PC-3 (cell line): ENCODE data around the gene SCAPER. TPM values are rescaled to one million over a fixed set of nuclear protein-coding genes. Genes with fewer than 3 reads are reported as not detected.

ENCODE experiments used
- ATAC-seq: fragments of 200-7000 bp; cut with Tn5 transposase; 2 replicates; pipeline ENCODE4 v1.9.1; 2020; ENCODE audit warnings: mild to moderate bottlenecking, moderate library complexity
- BruUV-seq: library from RNA; stranded (reverse); fragments of 400-500 nt; replicated peaks from 2 replicates; lab custom pipeline; 2021; lab: Mats Ljungman, UMichigan
- CTCF ChIA-PET: fragments of 300-600 bp; sonication (Branson Sonifier 250); formaldehyde crosslinking; loops from one replicate; lab custom pipeline; 2022; ENCODE audit warnings: antibody characterized with exemption; lab: Charles Lee
- POLR2A ChIA-PET: fragments of 300-600 bp; sonication (Branson Sonifier 250); formaldehyde crosslinking; loops from one replicate; lab custom pipeline; 2022; ENCODE audit warnings: antibody characterized with exemption; ENCODE audit not compliant: unreplicated experiment; lab: Charles Lee
- DNase-seq: peaks from one replicate; pipeline ENCODE4 v3.0.0-alpha.2; 2015
- H2AFZ ChIP-seq: fragments of 300-600 bp; sonication (generic); 2 replicates; pipeline ENCODE4 v1.6.0; 2016; ENCODE audit warnings: antibody characterized with exemption, low read length
- H3F3A ChIP-seq: fragments of 300-600 bp; sonication (generic); one replicate; pipeline ENCODE4 v1.6.0; 2017; ENCODE audit warnings: antibody characterized with exemption, low read length, control low read depth, mild to moderate bottlenecking; ENCODE audit not compliant: unreplicated experiment
- H3K27ac ChIP-seq: fragments of 300-600 bp; sonication (generic); 2 replicates; pipeline ENCODE4 v1.5.1; 2016; ENCODE audit warnings: mild to moderate bottlenecking, low read length
- H3K27me3 ChIP-seq: fragments of 300-600 bp; sonication (generic); 2 replicates; pipeline ENCODE4 v1.6.1; 2016; ENCODE audit warnings: low read length, mixed read lengths
- H3K36me3 ChIP-seq: fragments of 300-600 bp; sonication (generic); 2 replicates; pipeline ENCODE4 v1.6.1; 2016; ENCODE audit warnings: low read depth, mixed run types, low read length, mixed read lengths
- H3K4me1 ChIP-seq: fragments of 300-600 bp; sonication (generic); 2 replicates; pipeline ENCODE4 v1.5.1; 2016; ENCODE audit warnings: low read length; ENCODE audit not compliant: insufficient read depth
- H3K4me2 ChIP-seq: fragments of 300-600 bp; sonication (generic); 2 replicates; pipeline ENCODE4 v1.6.0; 2016; ENCODE audit warnings: low read length
- H3K4me3 ChIP-seq: fragments of 300-600 bp; sonication (generic); 2 replicates; pipeline ENCODE4 v1.5.1; 2016; ENCODE audit warnings: mild to moderate bottlenecking, low read length, mixed read lengths
- H3K79me2 ChIP-seq: fragments of 300-600 bp; sonication (generic); 2 replicates; pipeline ENCODE4 v1.6.1; 2017; ENCODE audit warnings: low read length, mixed read lengths
- H3K9ac ChIP-seq: fragments of 300-600 bp; sonication (generic); 2 replicates; pipeline ENCODE4 v1.6.0; 2016; ENCODE audit warnings: mild to moderate bottlenecking, low read length
- H3K9me2 ChIP-seq: fragments of 300-600 bp; sonication (generic); replicated peaks from 2 replicates; pipeline ENCODE4 v1.6.1; 2016; ENCODE audit warnings: mixed run types, low read length, mixed read lengths
- H3K9me3 ChIP-seq: fragments of 300-600 bp; sonication (generic); 2 replicates; pipeline ENCODE4 v1.6.1; 2016; ENCODE audit warnings: low read length, mixed read lengths
- H4K20me1 ChIP-seq: fragments of 300-600 bp; sonication (generic); 2 replicates; pipeline ENCODE4 v1.6.1; 2016; ENCODE audit warnings: low read length, mixed read lengths
- EZH2 ChIP-seq: fragments of 300-600 bp; sonication (generic); IDR thresholded peaks from one replicate; pipeline ENCODE4 v1.6.1; 2017; ENCODE audit warnings: antibody characterized with exemption, mild to moderate bottlenecking, low read length; ENCODE audit not compliant: unreplicated experiment
- EZH2phosphoT487 ChIP-seq: fragments of 300-600 bp; sonication (generic); IDR thresholded peaks from 2 replicates; pipeline ENCODE4 v1.6.1; 2018; ENCODE audit warnings: mild to moderate bottlenecking, antibody characterized with exemption, low read length, borderline replicate concordance
- intact Hi-C: fragments of 100-400 bp; cut with micrococcal nuclease; formaldehyde crosslinking; loops from 2 replicates; pipeline ENCODE4 v1.9.0; 2023
- total RNA-seq: library from RNA; depleted of rRNA; stranded (reverse); fragments of >200 nt; gene quantifications from 2 replicates; pipeline ENCODE4 v1.2.3, GENCODE V29; 2014
- TF ChIP-seq, protein P1 (sequence below): fragments of 300-600 bp; sonication (generic); conservative IDR thresholded peaks from 2 replicates; pipeline ENCODE4 v1.5.1; 2017; ENCODE audit warnings: antibody characterized with exemption, low read depth, mild to moderate bottlenecking, low read length

SCAPER gene
- total RNA-seq, 1 experiment from 2014 or later = 6.0 TPM

DNA sequence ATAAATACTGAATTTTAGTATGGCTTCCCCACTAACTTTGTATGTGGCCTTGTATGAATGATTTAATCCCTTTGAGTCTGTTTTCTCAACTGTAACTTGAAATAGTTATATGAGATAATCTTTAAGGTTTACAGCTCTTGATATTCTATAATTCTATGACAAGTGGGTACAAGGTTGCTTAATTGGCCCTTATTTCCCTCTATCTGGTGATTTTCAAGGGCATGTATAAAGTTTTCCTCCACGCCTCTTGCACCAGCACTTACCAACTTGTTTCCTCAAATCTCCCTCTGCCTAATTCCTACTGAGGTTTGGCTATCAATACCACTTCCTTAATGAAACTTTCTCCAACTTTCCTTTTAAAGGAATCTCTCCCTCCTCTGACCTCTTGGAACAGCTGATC lies 455.7 kb downstream of the SCAPER start:
- H3K9ac ChIP-seq = no peak overlapping the region
- no peak overlapping the region for H3K4me2 ChIP-seq
- H3K36me3 ChIP-seq = no peaks in the 10 kb centered on the region
- no peak overlapping the region for H3K27ac ChIP-seq
- ATAC-seq (no peak), DNase-seq (no peak)
- H4K20me1 ChIP-seq = no peaks in the 10 kb centered on the region
- H3K27me3 ChIP-seq = no peaks in the 10 kb centered on the region
- no peaks in the 10 kb centered on the region for H3K79me2 ChIP-seq
- BruUV-seq = no TSS peak
- H3F3A ChIP-seq = no peaks in the 10 kb centered on the region
- H3K4me1 ChIP-seq = no peaks in the 10 kb centered on the region
- no peak overlapping the region for H3K4me3 ChIP-seq
- H3K9me3 ChIP-seq = no peaks in the 10 kb centered on the region
- intact Hi-C loops = no loop called here
- TF ChIP-seq, protein P1, sequence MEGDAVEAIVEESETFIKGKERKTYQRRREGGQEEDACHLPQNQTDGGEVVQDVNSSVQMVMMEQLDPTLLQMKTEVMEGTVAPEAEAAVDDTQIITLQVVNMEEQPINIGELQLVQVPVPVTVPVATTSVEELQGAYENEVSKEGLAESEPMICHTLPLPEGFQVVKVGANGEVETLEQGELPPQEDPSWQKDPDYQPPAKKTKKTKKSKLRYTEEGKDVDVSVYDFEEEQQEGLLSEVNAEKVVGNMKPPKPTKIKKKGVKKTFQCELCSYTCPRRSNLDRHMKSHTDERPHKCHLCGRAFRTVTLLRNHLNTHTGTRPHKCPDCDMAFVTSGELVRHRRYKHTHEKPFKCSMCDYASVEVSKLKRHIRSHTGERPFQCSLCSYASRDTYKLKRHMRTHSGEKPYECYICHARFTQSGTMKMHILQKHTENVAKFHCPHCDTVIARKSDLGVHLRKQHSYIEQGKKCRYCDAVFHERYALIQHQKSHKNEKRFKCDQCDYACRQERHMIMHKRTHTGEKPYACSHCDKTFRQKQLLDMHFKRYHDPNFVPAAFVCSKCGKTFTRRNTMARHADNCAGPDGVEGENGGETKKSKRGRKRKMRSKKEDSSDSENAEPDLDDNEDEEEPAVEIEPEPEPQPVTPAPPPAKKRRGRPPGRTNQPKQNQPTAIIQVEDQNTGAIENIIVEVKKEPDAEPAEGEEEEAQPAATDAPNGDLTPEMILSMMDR = no peak
- TF ChIP-seq EZH2phosphoT487 (no peak), EZH2 (no peak)
- no peak overlapping the region for H2AFZ ChIP-seq
- ChIA-PET POLR2A (no interaction called here), CTCF (no interaction called here)
- no peaks in the 10 kb centered on the region for H3K9me2 ChIP-seq

DNA sequence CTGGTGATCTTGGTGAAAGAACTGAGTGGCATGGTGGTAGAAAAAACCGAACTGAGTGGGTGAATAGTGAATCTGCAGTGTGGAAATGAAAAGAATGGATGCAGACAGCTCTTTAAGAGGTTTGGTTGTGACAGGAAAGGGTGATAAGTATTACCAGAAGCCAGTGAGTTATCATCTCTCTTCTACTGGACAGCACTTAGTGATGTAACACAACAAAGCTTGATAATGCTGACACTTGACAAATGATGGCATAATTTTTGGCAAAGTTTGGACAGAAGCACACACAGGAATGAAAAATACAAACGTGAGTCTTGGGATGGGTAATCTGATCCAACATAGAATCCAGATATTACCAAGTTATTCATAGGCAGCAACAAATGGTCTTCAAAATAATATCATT lies 456.4 kb downstream of the SCAPER start:
- Histone ChIP-seq H3K9me2 (no peaks in the 10 kb centered on the region), H2AFZ (no peak overlapping the region), H3K4me2 (no peak overlapping the region), H3K4me3 (no peak overlapping the region), H3K27me3 (no peaks in the 10 kb centered on the region), H3K79me2 (no peaks in the 10 kb centered on the region), H3K9ac (no peak overlapping the region), H4K20me1 (no peaks in the 10 kb centered on the region), H3K36me3 (no peaks in the 10 kb centered on the region), H3K4me1 (no peaks in the 10 kb centered on the region), H3F3A (no peaks in the 10 kb centered on the region), H3K9me3 (no peaks in the 10 kb centered on the region), H3K27ac (no peak overlapping the region)
- CTCF ChIA-PET = no interaction called here
- ATAC-seq = no peak
- POLR2A ChIA-PET = no interaction called here
- intact Hi-C loops = no loop called here
- TF ChIP-seq EZH2 (no peak), EZH2phosphoT487 (no peak)
- TF ChIP-seq, protein P1 = no peak
- BruUV-seq = no TSS peak
- no peak for DNase-seq

DNA sequence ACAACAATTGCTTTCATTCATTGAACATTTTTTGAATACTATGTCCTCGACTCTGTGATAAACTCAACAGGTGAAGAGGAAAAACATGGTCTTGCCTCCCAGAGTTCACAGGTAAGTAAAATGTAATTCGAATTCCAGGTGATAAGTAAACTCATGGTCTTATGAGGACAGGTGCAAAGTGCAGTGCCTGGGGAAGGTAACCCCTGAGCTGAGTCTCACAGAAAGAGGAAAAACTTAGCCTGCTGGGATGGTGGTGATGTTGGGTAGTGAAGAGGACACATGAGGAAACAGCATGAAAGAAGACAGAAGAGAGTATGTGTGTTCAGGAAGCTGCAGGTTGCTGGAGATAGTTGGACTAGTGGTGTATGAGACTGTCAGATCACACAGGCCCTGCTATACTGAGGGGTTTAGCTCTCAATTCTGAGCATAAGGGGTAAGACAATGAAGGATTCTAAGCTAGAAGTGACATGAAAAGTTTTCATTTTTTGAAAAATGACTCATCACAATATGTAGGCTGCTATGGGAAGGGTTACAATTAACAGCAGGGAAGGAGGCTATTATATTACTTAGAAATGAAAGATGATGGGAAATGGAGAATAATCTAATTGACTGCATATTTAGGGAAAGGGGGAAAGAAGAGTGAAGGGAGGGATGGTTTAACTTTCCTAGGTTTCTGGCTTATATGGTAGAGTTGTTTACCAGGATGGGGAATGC lies 457.3 kb downstream of the SCAPER start:
- no peak for ATAC-seq
- Histone ChIP-seq H3K4me3 (no peak overlapping the region), H3K4me1 (no peaks in the 10 kb centered on the region), H2AFZ (no peak overlapping the region), H3K9me2 (no peaks in the 10 kb centered on the region), H3K36me3 (no peaks in the 10 kb centered on the region), H3K79me2 (no peaks in the 10 kb centered on the region), H4K20me1 (no peaks in the 10 kb centered on the region), H3K4me2 (no peak overlapping the region), H3F3A (no peaks in the 10 kb centered on the region), H3K27ac (no peak overlapping the region), H3K9ac (no peak overlapping the region), H3K27me3 (no peaks in the 10 kb centered on the region), H3K9me3 (no peaks in the 10 kb centered on the region)
- CTCF ChIA-PET = no interaction called here
- no peak for DNase-seq
- TF ChIP-seq EZH2 (no peak), EZH2phosphoT487 (no peak)
- TF ChIP-seq, protein P1 = no peak
- POLR2A ChIA-PET = no interaction called here
- intact Hi-C loops = no loop called here
- BruUV-seq = no TSS peak
